Bronchial epithelial cell (primary cell): Measurements from ENCODE around the gene WNK3. TPM values are rescaled to one million over a fixed set of nuclear protein-coding genes. Genes with fewer than 3 reads are reported as not detected.
"Not testable (repeated sequence)": the region's sequence is repeated elsewhere in the genome, so short reads cannot be mapped to it uniquely, and the experiment has no call there.

ENCODE experiments used
- DNase-seq: peaks from one replicate; pipeline ENCODE4 v3.0.0-alpha.2; 2010; ENCODE audit warnings: low read depth
- FAIRE-seq: peaks from 2 replicates; lab custom pipeline; 2011; peaks lifted over from hg19 to GRCh38; lab: Jason Lieb, UNC
- H3K27me3 ChIP-seq: 2 replicates; pipeline ENCODE4 v1.5.1; 2011; ENCODE audit warnings: low read length; ENCODE audit not compliant: control insufficient read depth, insufficient read depth
- H3K36me3 ChIP-seq: 2 replicates; pipeline ENCODE4 v1.5.1; 2011; ENCODE audit warnings: low read length; ENCODE audit not compliant: control insufficient read depth, insufficient read depth
- H3K4me3 ChIP-seq: 2 replicates; pipeline ENCODE4 v1.5.1; 2011; ENCODE audit warnings: mild to moderate bottlenecking, low read depth, low read length, control low read depth
- total RNA-seq: library from RNA; depleted of rRNA; stranded (reverse); fragments of >200 nt; gene quantifications from 2 replicates; pipeline ENCODE4 v1.2.1, GENCODE V29; 2014
- TF ChIP-seq, protein P1 (sequence below): IDR thresholded peaks from 2 replicates; pipeline ENCODE4 v1.5.1; 2011; ENCODE audit warnings: mild to moderate bottlenecking, moderate library complexity, low read length, control low read depth, inconsistent platforms; ENCODE audit not compliant: insufficient read depth, severe bottlenecking

WNK3 gene
- 0.26 and 0.51 TPM in 2 replicates for total RNA-seq

- no peak for FAIRE-seq
- TF ChIP-seq, protein P1, sequence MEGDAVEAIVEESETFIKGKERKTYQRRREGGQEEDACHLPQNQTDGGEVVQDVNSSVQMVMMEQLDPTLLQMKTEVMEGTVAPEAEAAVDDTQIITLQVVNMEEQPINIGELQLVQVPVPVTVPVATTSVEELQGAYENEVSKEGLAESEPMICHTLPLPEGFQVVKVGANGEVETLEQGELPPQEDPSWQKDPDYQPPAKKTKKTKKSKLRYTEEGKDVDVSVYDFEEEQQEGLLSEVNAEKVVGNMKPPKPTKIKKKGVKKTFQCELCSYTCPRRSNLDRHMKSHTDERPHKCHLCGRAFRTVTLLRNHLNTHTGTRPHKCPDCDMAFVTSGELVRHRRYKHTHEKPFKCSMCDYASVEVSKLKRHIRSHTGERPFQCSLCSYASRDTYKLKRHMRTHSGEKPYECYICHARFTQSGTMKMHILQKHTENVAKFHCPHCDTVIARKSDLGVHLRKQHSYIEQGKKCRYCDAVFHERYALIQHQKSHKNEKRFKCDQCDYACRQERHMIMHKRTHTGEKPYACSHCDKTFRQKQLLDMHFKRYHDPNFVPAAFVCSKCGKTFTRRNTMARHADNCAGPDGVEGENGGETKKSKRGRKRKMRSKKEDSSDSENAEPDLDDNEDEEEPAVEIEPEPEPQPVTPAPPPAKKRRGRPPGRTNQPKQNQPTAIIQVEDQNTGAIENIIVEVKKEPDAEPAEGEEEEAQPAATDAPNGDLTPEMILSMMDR: no peak
- Histone ChIP-seq H3K4me3 (peak within 1 kb of the TSS; percentile 40), H3K27me3 (peaks cover 3% of the 10 kb centered on the region), H3K36me3 (no peaks in the 10 kb centered on the region)
- peak; percentile 39 for DNase-seq
These were observed at the start of gene WNK3 for GRCh38 chrX:54357414-54358377. TSS of gene WNK3 (minus strand) at chrX:54358046.

GRCh38 chrX:54407266-54407665 lies 49.4 kb upstream of the WNK3 start:
- DNase-seq: no peak
- Histone ChIP-seq H3K4me3 (no peak overlapping the region), H3K36me3 (no peaks in the 10 kb centered on the region), H3K27me3 (no peaks in the 10 kb centered on the region)
- TF ChIP-seq, protein P1: no peak
- no peak for FAIRE-seq

- no peaks in the 10 kb centered on the region for H3K36me3 ChIP-seq
- TF ChIP-seq, protein P1: no peak
- FAIRE-seq (no peak), DNase-seq (peak; percentile 65)
- H3K27me3 ChIP-seq: no peaks in the 10 kb centered on the region
- no peak overlapping the region for H3K4me3 ChIP-seq
These were observed 39.3 kb upstream of the WNK3 start for GRCh38 chrX:54397113-54397512.

DNA sequence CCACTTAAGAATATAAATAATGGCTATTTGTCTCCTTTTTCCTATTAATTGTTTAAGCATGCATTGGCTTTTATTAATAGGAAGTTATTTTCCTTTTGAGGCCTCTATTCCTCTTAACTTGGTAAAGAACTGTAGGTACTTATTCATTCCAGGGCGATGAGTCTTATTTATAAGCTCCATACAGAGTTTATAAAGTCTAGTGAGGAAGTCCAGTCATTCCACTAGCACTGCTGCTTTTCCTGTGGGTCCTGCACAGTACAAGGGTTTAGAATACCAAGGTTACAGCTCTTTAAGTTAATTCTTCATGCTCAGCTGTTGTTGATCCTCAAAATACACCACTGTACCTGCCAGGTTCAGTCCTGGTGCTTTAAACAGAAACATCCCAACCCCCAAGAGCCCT lies 28.5 kb upstream of the WNK3 start:
- Histone ChIP-seq H3K36me3 (no peaks in the 10 kb centered on the region), H3K27me3 (no peaks in the 10 kb centered on the region), H3K4me3 (no peak overlapping the region)
- FAIRE-seq (no peak), DNase-seq (peak; percentile 15)
- TF ChIP-seq, protein P1: no peak

DNA sequence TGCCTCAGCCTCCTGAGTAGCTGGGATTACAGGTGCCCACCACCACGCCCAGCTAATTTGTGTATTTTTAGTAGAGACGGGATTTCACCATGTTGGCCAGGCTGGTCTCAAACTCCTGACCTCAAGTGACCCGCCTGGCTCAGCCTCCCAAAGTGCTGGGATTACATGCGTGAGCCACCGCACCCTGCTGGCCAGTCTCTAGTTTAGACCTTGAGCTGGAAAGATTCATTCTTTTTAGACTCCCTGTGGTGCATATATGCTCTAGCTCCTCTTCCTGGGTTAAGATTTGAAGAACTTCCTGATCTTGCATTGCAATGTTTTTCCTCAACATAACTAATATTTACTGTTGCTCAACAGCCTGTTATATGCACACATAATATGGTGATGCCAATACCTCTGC lies 26.8 kb upstream of the WNK3 start:
- not testable (repeated sequence) for FAIRE-seq, H3K36me3 ChIP-seq, H3K27me3 ChIP-seq, DNase-seq, H3K4me3 ChIP-seq

DNA sequence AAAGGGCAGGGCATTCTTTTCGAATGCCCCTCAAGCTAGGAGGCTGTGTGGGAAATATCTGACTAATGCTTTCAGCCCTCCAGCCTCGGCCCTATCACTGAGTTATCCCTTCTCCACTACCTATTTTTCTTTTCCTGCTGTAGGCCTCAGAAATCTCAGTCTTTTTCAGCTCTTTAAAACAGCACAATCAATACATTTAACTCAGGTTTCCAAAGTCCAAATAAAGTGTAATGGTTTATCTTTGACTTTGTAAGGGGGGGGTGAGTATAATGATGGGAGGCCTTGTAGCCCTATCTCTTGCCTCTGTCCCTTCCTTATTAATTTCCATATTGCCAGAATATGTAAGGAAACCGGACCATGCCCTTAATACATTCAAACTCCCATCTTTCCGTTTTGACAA lies 1.6 kb upstream of the WNK3 start:
- TF ChIP-seq, protein P1: no peak
- FAIRE-seq: no peak
- Histone ChIP-seq H3K27me3 (peaks cover 3% of the 10 kb centered on the region), H3K4me3 (no peak overlapping the region), H3K36me3 (no peaks in the 10 kb centered on the region)
- DNase-seq: no peak
